Fibroblast of pulmonary artery (primary cell): ENCODE measurements around the gene EYS.
"Not testable (repeated sequence)": the region's sequence is repeated elsewhere in the genome, so short reads cannot be mapped to it uniquely, and the experiment has no call there.

Source experiments
- DNase-seq: peaks from one replicate; pipeline ENCODE4 v3.0.0-alpha.2; 2010; ENCODE audit warnings: low read depth
- H3K4me3 ChIP-seq: replicated peaks from 2 replicates; pipeline ENCODE4 v1.5.1; 2011; ENCODE audit warnings: low read depth, mild to moderate bottlenecking, control low read depth, low read length, moderate library complexity
- CTCF ChIP-seq: IDR thresholded peaks from 2 replicates; pipeline ENCODE4 v1.5.1; 2011; ENCODE audit warnings: mild to moderate bottlenecking, control low read depth, low read length, inconsistent platforms; ENCODE audit errors: missing control alignments

Gene EYS

GRCh38 chr6:65637289-65638046 is 69.6 kb downstream of the EYS start:
- H3K4me3 ChIP-seq: no peak overlapping the region
- no peak for TF ChIP-seq CTCF
- no peak for DNase-seq

- no peak for TF ChIP-seq CTCF
- peak; percentile 1 for DNase-seq
- no peak overlapping the region for H3K4me3 ChIP-seq
These were observed 73.5 kb downstream of the EYS start for GRCh38 chr6:65633501-65633900.

GRCh38 chr6:65631711-65632110 is 75.3 kb downstream of the EYS start:
- DNase-seq: no peak
- TF ChIP-seq CTCF: no peak
- H3K4me3 ChIP-seq: no peak overlapping the region

GRCh38 chr6:65627434-65627999 is 79.5 kb downstream of the EYS start:
- not testable (repeated sequence) for H3K4me3 ChIP-seq, DNase-seq

GRCh38 chr6:65627015-65627414 is 80.0 kb downstream of the EYS start:
- no peak for DNase-seq
- TF ChIP-seq CTCF: no peak
- no peak overlapping the region for H3K4me3 ChIP-seq

GRCh38 chr6:65623566-65623965 is 83.5 kb downstream of the EYS start:
- no peak overlapping the region for H3K4me3 ChIP-seq
- DNase-seq: no peak
- no peak for TF ChIP-seq CTCF

- no peak overlapping the region for H3K4me3 ChIP-seq
- DNase-seq: no peak
- no peak for TF ChIP-seq CTCF
These were observed 96.3 kb downstream of the EYS start for GRCh38 chr6:65610746-65611145.
